HG03565 (cell line): ENCODE results near the gene SLC47A2.

ENCODE experiments used
- ATAC-seq: cut with Tn5 transposase; IDR thresholded peaks from one replicate; pipeline ENCODE4 v1.9.1; 2021; ENCODE audit warnings: mild to moderate bottlenecking, moderate library complexity; ENCODE audit not compliant: unreplicated experiment

SLC47A2 gene

DNA sequence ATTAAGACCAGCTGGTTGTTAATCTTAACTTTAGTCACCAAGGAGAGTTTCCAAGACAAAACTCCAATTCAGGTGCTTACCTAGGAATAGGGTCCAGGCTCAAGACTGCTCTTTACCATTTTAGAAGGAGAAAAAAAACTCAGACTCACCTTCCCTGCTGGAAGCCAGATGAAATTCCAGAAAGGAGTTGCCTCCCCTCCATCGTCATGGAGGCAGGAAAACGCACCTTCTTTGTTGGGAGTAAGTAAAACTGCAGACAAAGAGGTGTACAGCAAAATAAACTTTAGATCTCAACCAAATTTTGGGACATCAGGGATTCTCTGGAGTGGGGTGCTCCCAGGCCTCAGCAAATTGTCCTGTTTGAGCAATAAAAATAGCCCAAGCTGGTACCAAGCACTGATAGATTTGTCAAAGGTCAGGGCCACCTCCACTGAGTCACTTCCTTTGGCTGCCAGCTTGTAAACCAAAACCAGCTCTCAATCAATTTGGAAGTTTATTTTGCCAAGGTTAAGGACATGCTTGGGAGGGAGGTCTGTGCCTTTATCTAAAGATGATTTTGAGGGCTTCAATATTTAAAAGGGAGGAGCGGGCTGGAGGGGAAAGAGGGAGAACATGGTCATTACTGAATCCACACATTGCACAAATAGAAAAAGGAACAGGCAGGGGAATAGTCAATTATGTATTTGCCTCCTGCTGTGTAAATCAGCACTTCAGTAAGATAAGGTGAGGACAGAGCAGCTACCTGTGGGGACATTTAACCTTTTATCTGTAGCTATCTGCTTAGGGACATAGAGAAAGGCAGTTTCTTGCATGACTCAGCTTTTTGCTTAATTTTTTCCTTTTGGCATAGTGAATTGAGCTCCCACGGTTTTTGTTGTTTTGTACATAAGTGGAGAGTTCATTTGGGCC, 69.3 kb downstream of the SLC47A2 start:
- ATAC-seq, result no peak

GRCh38 chr17:19645734-19646201, 70.6 kb downstream of the SLC47A2 start:
- ATAC-seq, result no peak

GRCh38 chr17:19644493-19645210, 71.7 kb downstream of the SLC47A2 start:
- ATAC-seq, result no peak

GRCh38 chr17:19642373-19642893, 74.0 kb downstream of the SLC47A2 start:
- no peak for ATAC-seq

DNA sequence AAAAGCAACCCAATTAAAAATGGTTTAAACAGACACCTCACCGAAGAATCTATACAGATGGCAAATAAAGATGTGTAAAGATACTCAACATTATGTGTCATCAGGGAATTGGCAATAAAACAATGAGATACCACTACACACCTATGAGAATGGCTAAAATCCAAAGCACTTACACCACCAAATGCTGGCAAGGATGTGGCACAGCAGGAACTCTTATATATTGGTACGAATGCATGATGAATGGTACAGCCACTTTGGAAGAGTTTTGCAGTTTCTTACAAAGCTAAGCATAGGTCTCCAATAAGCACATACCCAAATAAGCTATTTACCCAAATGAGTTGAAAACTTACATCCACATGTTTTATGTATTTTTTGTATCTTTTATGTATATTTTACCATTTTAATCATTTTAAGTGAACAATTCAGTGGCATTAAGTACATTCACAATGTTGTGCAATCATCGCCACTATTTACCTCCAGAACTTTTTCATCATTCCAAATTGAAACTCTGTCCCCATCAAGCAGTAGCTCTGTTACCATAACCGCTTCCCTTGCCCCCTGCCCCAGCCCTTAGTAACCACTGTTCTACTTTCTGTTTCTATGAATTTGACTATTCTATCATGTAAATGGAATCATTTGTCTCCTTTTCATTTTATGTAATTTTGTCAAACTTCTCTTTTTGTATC, 74.6 kb downstream of the SLC47A2 start:
- no peak for ATAC-seq

DNA sequence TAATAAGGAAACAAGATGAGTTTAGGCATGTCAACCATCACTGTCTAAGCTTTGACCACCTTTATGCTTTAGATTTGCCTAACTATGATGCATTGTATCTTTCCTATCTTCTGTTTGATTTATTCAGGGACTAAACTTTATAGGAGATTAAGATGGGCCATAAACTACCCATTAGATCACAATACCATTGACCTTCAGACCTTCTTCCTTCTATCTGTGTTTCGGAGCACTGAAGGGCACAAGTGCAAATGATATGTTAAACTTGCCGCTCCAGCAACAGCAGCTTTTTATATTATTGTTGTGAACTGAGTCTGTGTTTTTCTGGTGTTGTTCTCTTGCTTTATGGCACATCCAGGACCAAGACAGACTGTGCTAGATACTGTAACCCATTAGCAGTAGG, 84.5 kb downstream of the SLC47A2 start:
- ATAC-seq, result no peak

GRCh38 chr17:19630661-19631060, 85.7 kb downstream of the SLC47A2 start:
- ATAC-seq, result no peak

GRCh38 chr17:19630035-19630434, 86.3 kb downstream of the SLC47A2 start:
- ATAC-seq, result no peak

- ATAC-seq, result no peak
Measured at GRCh38 chr17:19629449-19629848, 86.9 kb downstream of the SLC47A2 start.
